Aorta (tissue), 5 donors: Measurements from ENCODE around the gene CT45A5. TPM values are rescaled to one million over a fixed set of nuclear protein-coding genes. Genes with fewer than 3 reads are reported as not detected.
A peak's percentile ranks its signal among the peaks of the same experiment; 100 is the strongest.
"Not testable (repeated sequence)": the region's sequence is repeated elsewhere in the genome, so short reads cannot be mapped to it uniquely, and the experiment has no call there.

Source experiments
- ATAC-seq: fragments of 200-7000 bp; cut with Tn5 transposase; one replicate; pipeline ENCODE4 v1.9.1; 2022; ENCODE audit warnings: moderate library complexity; ENCODE audit not compliant: low FRiP score
- DNase-seq, 2 donors: peaks; one replicate each; pipeline ENCODE4 v3.0.0-alpha.2; 2020
- H3K27ac ChIP-seq, 2 donors: one replicate each; pipeline ENCODE4 v1.5.1; 2013; ENCODE audit warnings: low read length in 2 of 2, mild to moderate bottlenecking in 2 of 2, moderate library complexity in 2 of 2, control low read depth in 1 of 2, inconsistent platforms in 1 of 2, low read depth in 1 of 2
- H3K27me3 ChIP-seq, 2 donors: one replicate each; pipeline ENCODE4 v1.6.1; 2013; ENCODE audit warnings: control low read depth in 1 of 2, low read length in 1 of 2, mild to moderate bottlenecking in 1 of 2, moderate library complexity in 1 of 2; ENCODE audit not compliant: insufficient read depth in 2 of 2, control insufficient read depth in 1 of 2
- H3K36me3 ChIP-seq, 2 donors: one replicate each; pipeline ENCODE4 v1.6.1; 2013; ENCODE audit warnings: control low read depth in 1 of 2, low read length in 1 of 2, mild to moderate bottlenecking in 1 of 2; ENCODE audit not compliant: insufficient read depth in 2 of 2, control insufficient read depth in 1 of 2
- H3K4me1 ChIP-seq, 2 donors: one replicate each; pipeline ENCODE4 v1.6.1; 2013; ENCODE audit warnings: low read length in 2 of 2, control low read depth in 1 of 2, mild to moderate bottlenecking in 1 of 2, moderate library complexity in 1 of 2; ENCODE audit not compliant: insufficient read depth in 2 of 2, control insufficient read depth in 1 of 2
- H3K4me3 ChIP-seq, 2 donors: one replicate each; pipeline ENCODE4 v1.5.1; 2013; ENCODE audit warnings: low read length in 2 of 2, control low read depth in 1 of 2, mild to moderate bottlenecking in 1 of 2
- H3K9me3 ChIP-seq: one replicate; pipeline ENCODE4 v1.6.1; 2013; ENCODE audit warnings: mild to moderate bottlenecking, low read length; ENCODE audit not compliant: control insufficient read depth
- WGBS, 2 donors: extraction: QIAGEN DNeasy Blood & Tissue Kit; methylation state at CpG; one replicate each; pipeline ENCODE4 v1.1.7; 2013; 5-methylcytosine and 5-hydroxymethylcytosine counted together
- intact Hi-C, 2 donors: fragments of 100-400 bp; cut with DNase I; formaldehyde crosslinking; loops; one replicate each; pipeline versions ENCODE4 v1.14.2 to v1.15.0; 2022
- long read RNA-seq, 2 donors: library from polyadenylated mRNA; unstranded; transcript quantifications; one replicate each; pipeline ENCODE4 v2.0.0, GENCODE V29; 2020 to 2021
- polyA plus RNA-seq, 2 donors: library from polyadenylated mRNA; stranded (reverse); fragments of 200-250 nt; gene quantifications; one replicate each; pipeline ENCODE4 v1.2.3, GENCODE V29; 2013
- total RNA-seq, 2 donors: library from RNA; stranded (reverse); fragmentation: NEBNext Ultra II Directional; extraction: Animal tissue kit (Norgen Biotek cat#: 25700); gene quantifications; one replicate each; pipeline ENCODE4 v1.2.1, GENCODE V29; 2021
- donor health status: healthy with polysubstance abuse.
- donor health status: Bipolar disorder and iron deficiency.
- donor health status: DM: no; HTN: no; CAD: no.
- donor health status: DM: no; HTN: no; CAD: no.
- donor health status: DM: yes; HTN: yes; CAD: no.

Gene CT45A5
- total RNA-seq (not detected), polyA plus RNA-seq (not detected)
- long read RNA-seq, donor 1 = 0 reads
- long read RNA-seq, donor 2 = 0 reads

DNA sequence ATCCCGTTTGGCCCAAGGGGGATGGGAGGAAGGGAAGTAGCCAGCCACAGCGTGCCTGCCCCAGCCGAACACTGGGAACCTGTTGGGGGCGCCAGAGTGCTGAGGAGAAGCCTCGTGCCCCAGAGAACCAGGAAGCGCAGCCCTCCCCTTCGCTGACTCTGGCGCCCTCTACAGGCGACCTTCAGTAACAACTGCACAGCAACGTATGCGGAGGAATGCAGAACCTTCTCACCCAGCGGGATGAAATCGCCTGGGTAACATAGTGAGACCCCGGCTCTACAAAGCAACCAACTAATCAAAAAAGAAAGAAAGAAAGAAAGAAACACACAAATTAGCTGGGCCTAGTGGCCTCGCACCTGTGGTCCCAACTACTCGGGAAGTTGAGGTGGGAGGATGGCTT is at the start of gene CT45A5:
Gene CT45A5, minus strand, starts transcription at position 101 of the 400 bp plus-strand sequence. CDS start 3,774 bp downstream, outside the sequence.
- H3K4me1 ChIP-seq, H3K27ac ChIP-seq, H3K36me3 ChIP-seq, intact Hi-C loops, H3K27me3 ChIP-seq, ATAC-seq, H3K4me3 ChIP-seq, H3K9me3 ChIP-seq, DNase-seq: not testable (repeated sequence)
- no CpG with 5 or more reads among the region's 16 CpGs for WGBS, 2 donors

DNA sequence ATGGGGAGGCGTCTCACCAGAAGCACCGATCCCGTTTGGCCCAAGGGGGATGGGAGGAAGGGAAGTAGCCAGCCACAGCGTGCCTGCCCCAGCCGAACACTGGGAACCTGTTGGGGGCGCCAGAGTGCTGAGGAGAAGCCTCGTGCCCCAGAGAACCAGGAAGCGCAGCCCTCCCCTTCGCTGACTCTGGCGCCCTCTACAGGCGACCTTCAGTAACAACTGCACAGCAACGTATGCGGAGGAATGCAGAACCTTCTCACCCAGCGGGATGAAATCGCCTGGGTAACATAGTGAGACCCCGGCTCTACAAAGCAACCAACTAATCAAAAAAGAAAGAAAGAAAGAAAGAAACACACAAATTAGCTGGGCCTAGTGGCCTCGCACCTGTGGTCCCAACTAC is 34.6 kb upstream of the CT45A5 start, which contains the start of gene CT45A2:
Gene CT45A2, minus strand, starts transcription at position 101 of the 400 bp plus-strand sequence. CDS start 3,747 bp downstream, outside the sequence.
- DNase-seq, H3K4me1 ChIP-seq, ATAC-seq, H3K4me3 ChIP-seq, H3K9me3 ChIP-seq, intact Hi-C loops, H3K27me3 ChIP-seq, H3K36me3 ChIP-seq, H3K27ac ChIP-seq: not testable (repeated sequence)
- no CpG with 5 or more reads among the region's 17 CpGs for WGBS, 2 donors

DNA sequence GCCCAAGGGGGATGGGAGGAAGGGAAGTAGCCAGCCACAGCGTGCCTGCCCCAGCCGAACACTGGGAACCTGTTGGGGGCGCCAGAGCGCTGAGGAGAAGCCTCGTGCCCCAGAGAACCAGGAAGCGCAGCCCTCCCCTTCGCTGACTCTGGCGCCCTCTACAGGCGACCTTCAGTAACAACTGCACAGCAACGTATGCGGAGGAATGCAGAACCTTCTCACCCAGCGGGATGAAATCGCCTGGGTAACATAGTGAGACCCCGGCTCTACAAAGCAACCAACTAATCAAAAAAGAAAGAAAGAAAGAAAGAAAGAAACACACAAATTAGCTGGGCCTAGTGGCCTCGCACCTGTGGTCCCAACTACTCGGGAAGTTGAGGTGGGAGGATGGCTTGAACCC is 17.4 kb upstream of the CT45A5 start, which contains the start of gene CT45A6:
Gene CT45A6, minus strand, starts transcription at position 101 of the 400 bp plus-strand sequence. CDS start 3,794 bp downstream, outside the sequence.
- H3K4me1 ChIP-seq, intact Hi-C loops, H3K36me3 ChIP-seq, ATAC-seq, H3K27me3 ChIP-seq, H3K9me3 ChIP-seq, DNase-seq, H3K27ac ChIP-seq, H3K4me3 ChIP-seq: not testable (repeated sequence)
- WGBS, 2 donors = no CpG with 5 or more reads among the region's 16 CpGs

DNA sequence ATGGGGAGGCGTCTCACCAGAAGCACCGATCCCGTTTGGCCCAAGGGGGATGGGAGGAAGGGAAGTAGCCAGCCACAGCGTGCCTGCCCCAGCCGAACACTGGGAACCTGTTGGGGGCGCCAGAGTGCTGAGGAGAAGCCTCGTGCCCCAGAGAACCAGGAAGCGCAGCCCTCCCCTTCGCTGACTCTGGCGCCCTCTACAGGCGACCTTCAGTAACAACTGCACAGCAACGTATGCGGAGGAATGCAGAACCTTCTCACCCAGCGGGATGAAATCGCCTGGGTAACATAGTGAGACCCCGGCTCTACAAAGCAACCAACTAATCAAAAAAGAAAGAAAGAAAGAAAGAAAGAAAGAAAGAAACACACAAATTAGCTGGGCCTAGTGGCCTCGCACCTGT is 17.2 kb downstream of the CT45A5 start, which contains the start of gene CT45A3:
Gene CT45A3, minus strand, starts transcription at position 101 of the 400 bp plus-strand sequence. CDS start 3,747 bp downstream, outside the sequence.
- H3K27ac ChIP-seq, H3K4me3 ChIP-seq, DNase-seq, H3K9me3 ChIP-seq, intact Hi-C loops, ATAC-seq, H3K4me1 ChIP-seq, H3K36me3 ChIP-seq, H3K27me3 ChIP-seq: not testable (repeated sequence)
- no CpG with 5 or more reads among the region's 17 CpGs for WGBS, 2 donors

DNA sequence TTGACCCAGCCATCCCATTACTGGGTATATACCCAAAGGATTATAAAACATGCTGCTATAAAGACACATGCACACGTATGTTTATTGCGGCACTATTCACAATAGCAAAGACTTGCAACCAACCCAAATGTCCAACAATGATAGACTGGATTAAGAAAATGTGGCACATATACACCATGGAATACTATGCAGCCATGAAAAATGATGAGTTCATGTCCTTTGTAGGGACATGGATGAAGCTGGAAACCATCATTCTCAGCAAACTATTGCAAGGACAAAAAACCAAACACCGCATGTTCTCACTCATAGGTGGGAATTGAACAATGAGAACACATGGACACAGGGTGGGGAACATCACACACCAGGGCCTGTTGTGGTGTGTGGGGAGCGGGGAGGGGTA is 40.6 kb downstream of the CT45A5 start:
- DNase-seq, H3K36me3 ChIP-seq, H3K27me3 ChIP-seq, H3K4me1 ChIP-seq, H3K4me3 ChIP-seq, intact Hi-C loops, H3K9me3 ChIP-seq, ATAC-seq, H3K27ac ChIP-seq: not testable (repeated sequence)
- 92 to 94% methylated on average over 4 of the region's 4 CpGs for WGBS, 2 donors

DNA sequence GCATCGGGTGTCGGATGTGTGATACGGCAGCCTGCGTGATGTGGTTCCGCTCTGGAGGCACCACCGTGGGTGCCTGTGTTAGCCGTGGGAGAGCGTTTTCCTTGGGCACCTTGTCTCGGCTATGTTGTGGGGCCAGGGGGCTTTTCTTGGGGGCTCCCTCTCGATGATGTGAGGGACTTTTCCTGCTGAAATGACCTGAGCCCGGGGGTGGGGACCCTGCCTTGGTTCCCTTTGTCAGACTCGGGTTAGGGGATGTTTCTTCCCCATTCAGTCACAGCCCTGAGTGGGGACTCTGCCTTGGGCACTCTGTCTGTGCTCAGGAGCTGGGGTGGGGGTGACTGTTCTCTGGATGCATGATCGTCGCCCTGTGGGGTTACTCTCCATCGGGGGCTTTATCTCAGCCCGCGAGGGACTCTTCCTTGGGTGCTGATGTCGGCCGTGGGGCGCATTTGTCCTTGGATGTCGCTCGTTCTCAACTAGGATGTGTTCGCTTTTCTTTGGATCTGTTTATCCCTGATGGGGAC is 44.0 kb downstream of the CT45A5 start:
- intact Hi-C loops = no loop called here
- ATAC-seq (no peak), DNase-seq (no peak)
- Histone ChIP-seq H3K4me1 (no peaks in the 10 kb centered on the region), H3K9me3 (no peaks in the 10 kb centered on the region), H3K4me3 (no peak overlapping the region), H3K27me3 (no peaks in the 10 kb centered on the region), H3K36me3 (no peaks in the 10 kb centered on the region), H3K27ac (no peak overlapping the region)
- WGBS, 2 donors = 84 to 91% methylated on average over 23 of the region's 23 CpGs

- Histone ChIP-seq H3K36me3 (no peaks in the 10 kb centered on the region), H3K27me3 (no peaks in the 10 kb centered on the region), H3K4me1 (no peaks in the 10 kb centered on the region), H3K4me3 (no peak overlapping the region), H3K9me3 (no peaks in the 10 kb centered on the region), H3K27ac (no peak overlapping the region)
- 58 to 59% methylated on average over 18 of the region's 18 CpGs for WGBS, 2 donors
- ATAC-seq (no peak), DNase-seq (peak; percentile 57 to 64)
- intact Hi-C loops = no loop called here
Measured at GRCh38 chrX:135740681-135741149, 44.6 kb downstream of the CT45A5 start.

GRCh38 chrX:135737366-135738071 is 47.8 kb downstream of the CT45A5 start:
- Histone ChIP-seq H3K9me3 (no peaks in the 10 kb centered on the region), H3K4me1 (no peaks in the 10 kb centered on the region), H3K36me3 (no peaks in the 10 kb centered on the region), H3K27ac (no peak overlapping the region), H3K27me3 (no peaks in the 10 kb centered on the region), H3K4me3 (no peak overlapping the region)
- intact Hi-C loops = no loop called here
- DNase-seq (no peak), ATAC-seq (no peak)
- WGBS, 2 donors = 30 to 31% methylated on average over 4 of the region's 4 CpGs
